Glutamatergic neuron (in vitro differentiated cells): ENCODE measurements around the gene BCAS4. TPM values are rescaled to one million over a fixed set of nuclear protein-coding genes. Genes with fewer than 3 reads are reported as not detected.
"Not testable (repeated sequence)": the region's sequence is repeated elsewhere in the genome, so short reads cannot be mapped to it uniquely, and the experiment has no call there.

Experiments
- DNase-seq: peaks from one replicate; pipeline ENCODE4 v3.0.0; 2022
- H3K27ac Mint-ChIP-seq: one replicate; pipeline ENCODE4 v1.8.0; 2020; ENCODE audit warnings: mild to moderate bottlenecking, mixed read lengths, inconsistent platforms; ENCODE audit not compliant: unreplicated experiment
- H3K27me3 Mint-ChIP-seq: one replicate; pipeline ENCODE4 v1.8.0; 2020; ENCODE audit warnings: mild to moderate bottlenecking, moderate library complexity, mixed read lengths, inconsistent platforms; ENCODE audit not compliant: unreplicated experiment
- H3K36me3 Mint-ChIP-seq: one replicate; pipeline ENCODE4 v1.8.0; 2020; ENCODE audit warnings: mild to moderate bottlenecking, mixed read lengths, inconsistent platforms; ENCODE audit not compliant: unreplicated experiment
- H3K4me1 Mint-ChIP-seq: one replicate; pipeline ENCODE4 v1.8.0; 2020; ENCODE audit warnings: mild to moderate bottlenecking, low read depth, mixed read lengths, inconsistent platforms; ENCODE audit not compliant: unreplicated experiment
- H3K4me3 Mint-ChIP-seq: one replicate; pipeline ENCODE4 v1.8.0; 2020; ENCODE audit warnings: mild to moderate bottlenecking, mixed read lengths, inconsistent platforms; ENCODE audit not compliant: unreplicated experiment
- H3K9me3 Mint-ChIP-seq: one replicate; pipeline ENCODE4 v1.8.0; 2020; ENCODE audit warnings: mild to moderate bottlenecking, moderate library complexity, mixed read lengths, inconsistent platforms; ENCODE audit not compliant: unreplicated experiment
- CTCF ChIP-seq: fragments of 200-600 bp; sonication (generic); IDR thresholded peaks from one replicate; pipeline ENCODE4 v1.5.0; 2021; ENCODE audit not compliant: partially characterized antibody, unreplicated experiment
- total RNA-seq: library from RNA; stranded (reverse); fragmentation: NEBNext Ultra II Directional; extraction: Animal tissue kit (Norgen Biotek cat#: 25700); gene quantifications from one replicate; pipeline ENCODE4 v1.2.1, GENCODE V29; 2021; ENCODE audit not compliant: unreplicated experiment

The BCAS4 gene
- total RNA-seq, 1 donor from 2014 or later = 5.5 TPM

DNA sequence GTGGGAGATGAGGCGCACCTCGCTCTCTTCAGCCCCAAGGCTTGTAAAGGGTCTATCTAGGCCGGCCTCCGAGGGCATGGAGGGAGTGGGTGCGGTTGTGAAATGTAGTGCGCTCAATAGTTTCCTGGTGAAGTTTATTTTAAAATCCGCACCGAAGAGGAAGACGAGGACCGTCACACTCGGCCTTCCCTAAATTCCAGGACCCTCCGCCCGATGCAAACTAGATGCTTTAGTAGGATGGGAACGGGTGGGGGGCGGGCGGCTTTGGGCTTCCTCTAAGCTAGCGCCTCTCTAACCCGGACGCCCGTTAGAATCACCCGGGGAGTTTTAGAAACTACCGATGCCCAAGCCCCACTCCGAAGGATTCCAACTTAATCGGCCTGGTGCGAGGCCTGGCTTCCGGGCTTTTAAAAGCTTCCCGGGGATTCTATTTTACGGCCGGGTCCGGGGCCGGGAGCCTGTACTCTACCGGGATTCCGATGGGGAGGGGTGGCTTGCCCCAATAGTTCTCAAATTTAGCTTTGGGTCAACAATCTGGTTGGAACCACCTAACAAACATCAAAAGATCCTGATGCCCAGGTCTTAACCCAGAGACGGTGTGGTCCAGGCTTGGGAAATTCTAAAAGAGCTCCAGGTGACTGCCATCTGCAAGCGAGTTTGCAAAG lies 548 bp upstream of the BCAS4 start:
- Mint-ChIP-seq H3K9me3 (peaks cover 6% of the 10 kb centered on the region), H3K4me1 (peaks cover 8% of the 10 kb centered on the region), H3K4me3 (peak overlapping the region; percentile 61), H3K27ac (no peak overlapping the region), H3K36me3 (no peaks in the 10 kb centered on the region), H3K27me3 (no peaks in the 10 kb centered on the region)
- DNase-seq = no peak
- TF ChIP-seq CTCF = no peak

DNA sequence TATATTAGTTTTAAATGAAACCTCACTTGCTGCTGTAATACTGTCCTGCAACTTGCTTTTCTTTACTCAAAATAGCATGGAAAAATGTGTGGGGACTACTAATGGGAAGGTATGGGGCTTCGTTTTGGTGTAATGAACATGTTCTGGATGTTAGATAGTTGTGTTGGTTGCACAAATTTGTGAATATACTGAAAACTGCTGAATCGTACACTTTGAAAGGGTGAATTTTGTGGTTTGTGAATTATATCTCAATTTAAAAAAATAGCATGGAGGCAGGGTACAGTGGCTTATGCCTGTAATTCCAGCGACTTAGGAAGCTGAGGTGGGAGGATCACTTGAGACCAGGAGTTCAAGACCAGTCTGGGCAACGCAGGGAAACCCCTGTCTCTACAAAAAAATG lies 2.3 kb downstream of the BCAS4 start:
- no peak for TF ChIP-seq CTCF
- H3K27ac Mint-ChIP-seq = no peak overlapping the region
- H3K4me3 Mint-ChIP-seq = no peak overlapping the region
- H3K27me3 Mint-ChIP-seq = peaks cover 2% of the 10 kb centered on the region
- no peak for DNase-seq
- H3K9me3 Mint-ChIP-seq = peaks cover 7% of the 10 kb centered on the region
- H3K4me1 Mint-ChIP-seq = peaks cover 5% of the 10 kb centered on the region
- no peaks in the 10 kb centered on the region for H3K36me3 Mint-ChIP-seq

- no peak for TF ChIP-seq CTCF
- H3K4me1 Mint-ChIP-seq = no peaks in the 10 kb centered on the region
- H3K4me3 Mint-ChIP-seq = no peak overlapping the region
- no peak overlapping the region for H3K27ac Mint-ChIP-seq
- peaks cover 2% of the 10 kb centered on the region for H3K27me3 Mint-ChIP-seq
- peaks cover 5% of the 10 kb centered on the region for H3K9me3 Mint-ChIP-seq
- H3K36me3 Mint-ChIP-seq = no peaks in the 10 kb centered on the region
- DNase-seq = no peak
Measured at GRCh38 chr20:50798650-50799049, 3.8 kb downstream of the BCAS4 start.

- no peaks in the 10 kb centered on the region for H3K4me1 Mint-ChIP-seq
- no peaks in the 10 kb centered on the region for H3K36me3 Mint-ChIP-seq
- no peak overlapping the region for H3K4me3 Mint-ChIP-seq
- no peak for TF ChIP-seq CTCF
- H3K9me3 Mint-ChIP-seq = peaks cover 5% of the 10 kb centered on the region
- H3K27ac Mint-ChIP-seq = no peak overlapping the region
- DNase-seq = no peak
- H3K27me3 Mint-ChIP-seq = peaks cover 2% of the 10 kb centered on the region
Measured at GRCh38 chr20:50799176-50799889, 4.5 kb downstream of the BCAS4 start.

DNA sequence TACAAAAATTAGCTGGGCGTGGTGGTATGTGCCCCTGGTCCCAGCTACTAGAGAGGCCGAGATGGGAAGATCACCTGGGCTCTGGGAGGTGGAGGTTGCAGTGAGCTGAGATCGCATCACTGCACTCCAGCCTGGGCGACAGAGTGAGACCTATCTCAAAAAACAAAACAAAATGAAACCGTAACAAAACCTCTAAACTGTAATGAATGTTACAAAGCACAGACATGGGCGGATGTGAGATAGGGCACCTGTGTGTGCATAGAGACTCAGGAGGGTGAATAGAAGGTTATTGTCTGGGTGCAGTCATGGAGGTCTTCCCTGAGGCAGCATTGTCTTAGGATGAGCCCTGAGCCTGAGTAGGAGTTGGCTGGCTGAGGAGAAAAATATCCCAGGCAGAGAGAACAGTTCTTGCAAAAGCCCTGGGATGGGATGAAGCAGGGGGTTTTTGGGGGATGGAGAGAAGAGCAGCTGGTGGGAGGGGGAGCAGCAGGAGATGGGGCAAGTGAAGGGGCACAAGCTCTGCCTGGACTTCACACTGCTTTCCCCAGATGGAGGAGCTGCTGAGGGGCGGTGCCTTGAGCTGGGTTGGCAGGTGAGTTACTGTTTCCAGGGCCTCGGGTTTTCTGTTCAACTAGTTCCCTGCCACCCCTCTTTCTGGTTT lies 5.2 kb downstream of the BCAS4 start:
- Mint-ChIP-seq H3K36me3 (no peaks in the 10 kb centered on the region), H3K9me3 (peaks cover 5% of the 10 kb centered on the region), H3K27me3 (peaks cover 2% of the 10 kb centered on the region), H3K4me1 (no peaks in the 10 kb centered on the region), H3K27ac (no peak overlapping the region), H3K4me3 (no peak overlapping the region)
- no peak for TF ChIP-seq CTCF
- DNase-seq = no peak

DNA sequence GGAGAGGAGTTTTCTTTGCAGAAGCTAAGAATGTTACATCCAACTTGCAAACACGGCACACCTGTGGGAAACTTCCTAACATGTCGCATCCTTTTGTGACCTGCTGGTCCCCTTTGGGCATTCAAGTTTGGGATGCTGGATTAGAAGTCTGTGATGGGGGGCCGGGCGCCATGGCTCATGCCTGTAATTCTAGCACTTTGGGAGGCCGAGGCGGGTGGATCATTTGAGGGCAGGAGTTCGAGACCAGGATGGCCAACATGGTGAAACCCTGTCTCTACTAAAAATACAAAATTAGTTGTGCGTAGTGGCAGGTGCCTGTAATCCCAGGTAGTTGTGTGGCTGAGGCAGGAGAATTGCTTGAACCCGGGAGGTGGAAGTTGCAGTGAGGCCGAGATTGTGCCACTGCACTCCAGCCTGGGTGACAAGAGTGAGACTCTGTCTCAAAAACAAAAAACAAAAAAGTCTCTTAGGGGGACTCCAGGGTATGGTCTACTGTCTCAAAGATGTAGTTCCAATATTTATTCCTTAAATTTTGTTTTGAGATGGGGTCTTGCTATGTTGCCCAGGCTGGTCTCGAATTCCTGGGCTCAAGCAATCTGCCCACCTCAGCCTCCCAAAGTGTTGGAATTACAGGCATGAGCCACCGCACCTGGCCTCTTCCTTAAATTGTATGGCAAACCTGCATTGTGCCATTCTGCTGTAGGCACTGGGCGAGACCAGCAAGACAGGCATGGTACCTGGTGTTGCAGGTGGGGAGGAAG lies 6.3 kb downstream of the BCAS4 start:
- H3K27me3 Mint-ChIP-seq, DNase-seq: not testable (repeated sequence)

More for the DNA sequence above, 6.3 kb downstream of the BCAS4 start:
- H3K36me3 Mint-ChIP-seq, H3K4me1 Mint-ChIP-seq, H3K9me3 Mint-ChIP-seq, H3K27ac Mint-ChIP-seq, H3K4me3 Mint-ChIP-seq: not testable (repeated sequence)
